DOHH2 (cell line): ENCODE measurements around the gene VPS4B.

ENCODE experiments used
- CTCF ChIP-seq: fragments of 200-600 bp; sonication (generic); IDR thresholded peaks from one replicate; pipeline ENCODE4 v1.5.1; 2014; ENCODE audit warnings: antibody characterized with exemption, mild to moderate bottlenecking, low read depth, low read length; ENCODE audit not compliant: poor library complexity, severe bottlenecking
- EZH2phosphoT487 ChIP-seq: fragments of 200-600 bp; sonication (generic); IDR thresholded peaks from 2 replicates; pipeline ENCODE4 v1.6.1; 2017; ENCODE audit warnings: borderline replicate concordance, mild to moderate bottlenecking, antibody characterized with exemption, low read length, moderate library complexity, mixed read lengths

GRCh38 chr18:63397349-63397748 is 24.9 kb downstream of the VPS4B start:
- TF ChIP-seq CTCF (no peak), EZH2phosphoT487 (no peak)
